OCI-LY3 (cell line): Measurements from ENCODE around the gene NSUN3.

Experiments
- EZH2phosphoT487 ChIP-seq: fragments of 200-600 bp; shearing (Covaris generic); IDR thresholded peaks from 2 replicates; pipeline ENCODE4 v1.6.1; 2018; ENCODE audit warnings: antibody characterized with exemption, mixed run types, low read depth
- TF ChIP-seq, protein P1 (sequence below): fragments of 200-600, 300-600 bp; sonication (generic); IDR thresholded peaks from 2 replicates; pipeline ENCODE4 v1.5.1; 2014; ENCODE audit warnings: antibody characterized with exemption, low read length, low read depth

GRCh38 chr3:94156626-94157025 is 93.8 kb downstream of the NSUN3 start:
- TF ChIP-seq, protein P1, sequence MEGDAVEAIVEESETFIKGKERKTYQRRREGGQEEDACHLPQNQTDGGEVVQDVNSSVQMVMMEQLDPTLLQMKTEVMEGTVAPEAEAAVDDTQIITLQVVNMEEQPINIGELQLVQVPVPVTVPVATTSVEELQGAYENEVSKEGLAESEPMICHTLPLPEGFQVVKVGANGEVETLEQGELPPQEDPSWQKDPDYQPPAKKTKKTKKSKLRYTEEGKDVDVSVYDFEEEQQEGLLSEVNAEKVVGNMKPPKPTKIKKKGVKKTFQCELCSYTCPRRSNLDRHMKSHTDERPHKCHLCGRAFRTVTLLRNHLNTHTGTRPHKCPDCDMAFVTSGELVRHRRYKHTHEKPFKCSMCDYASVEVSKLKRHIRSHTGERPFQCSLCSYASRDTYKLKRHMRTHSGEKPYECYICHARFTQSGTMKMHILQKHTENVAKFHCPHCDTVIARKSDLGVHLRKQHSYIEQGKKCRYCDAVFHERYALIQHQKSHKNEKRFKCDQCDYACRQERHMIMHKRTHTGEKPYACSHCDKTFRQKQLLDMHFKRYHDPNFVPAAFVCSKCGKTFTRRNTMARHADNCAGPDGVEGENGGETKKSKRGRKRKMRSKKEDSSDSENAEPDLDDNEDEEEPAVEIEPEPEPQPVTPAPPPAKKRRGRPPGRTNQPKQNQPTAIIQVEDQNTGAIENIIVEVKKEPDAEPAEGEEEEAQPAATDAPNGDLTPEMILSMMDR, result no peak
- no peak for TF ChIP-seq EZH2phosphoT487
